Caco-2 (cell line): ENCODE measurements around the gene SLIT3. TPM values are rescaled to one million over a fixed set of nuclear protein-coding genes. Genes with fewer than 3 reads are reported as not detected.
A peak's percentile ranks its signal among the peaks of the same experiment; 100 is the strongest.
"Not testable (repeated sequence)": the region's sequence is repeated elsewhere in the genome, so short reads cannot be mapped to it uniquely, and the experiment has no call there.

Experiments used
- BruUV-seq: library from RNA; stranded (reverse); fragments of 400-500 nt; replicated peaks from 2 replicates; lab custom pipeline; 2021; lab: Mats Ljungman, UMichigan
- CTCF ChIA-PET: fragments of 300-600 bp; sonication (Branson Sonifier 250); formaldehyde crosslinking; loops from one replicate; lab custom pipeline; 2022; ENCODE audit warnings: antibody characterized with exemption; lab: Charles Lee
- POLR2A ChIA-PET: fragments of 300-600 bp; sonication (Branson Sonifier 250); formaldehyde crosslinking; loops from one replicate; lab custom pipeline; 2022; ENCODE audit warnings: antibody characterized with exemption; lab: Charles Lee
- DNase-seq, 2 experiments: peaks; one replicate each; pipeline versions ENCODE4 v3.0.0 to v3.0.0-alpha.2; 2020 to 2022
- H3K27me3 ChIP-seq: replicated peaks from 2 replicates; pipeline ENCODE4 v1.6.0; 2011; ENCODE audit warnings: low read length; ENCODE audit not compliant: control insufficient read depth, insufficient read depth
- H3K36me3 ChIP-seq: 2 replicates; pipeline ENCODE4 v1.5.1; 2011; ENCODE audit warnings: low read length; ENCODE audit not compliant: control insufficient read depth, insufficient read depth
- H3K4me1 ChIP-seq: fragments of 250-450 bp; sonication (Bioruptor Pico); 2 replicates; pipeline ENCODE4 v1.5.1; 2020; ENCODE audit warnings: mild to moderate bottlenecking
- H3K4me3 ChIP-seq: 2 replicates; pipeline ENCODE4 v1.5.1; 2011; ENCODE audit warnings: low read depth, mild to moderate bottlenecking, control low read depth, low read length
- H3K9me3 ChIP-seq: fragments of 250-450 bp; sonication (Bioruptor Pico); 2 replicates; pipeline ENCODE4 v1.5.1; 2020; ENCODE audit warnings: mild to moderate bottlenecking, moderate library complexity
- H3K27ac Mint-ChIP-seq: one replicate; pipeline ENCODE4 v1.8.0; 2022; ENCODE audit warnings: mixed read lengths; ENCODE audit not compliant: unreplicated experiment
- H3K27me3 Mint-ChIP-seq: one replicate; pipeline ENCODE4 v1.8.0; 2022; ENCODE audit warnings: mixed read lengths; ENCODE audit not compliant: insufficient read depth, unreplicated experiment
- H3K36me3 Mint-ChIP-seq: one replicate; pipeline ENCODE4 v1.8.0; 2022; ENCODE audit warnings: mild to moderate bottlenecking, mixed read lengths; ENCODE audit not compliant: insufficient read depth, unreplicated experiment
- H3K4me1 Mint-ChIP-seq: one replicate; pipeline ENCODE4 v1.8.0; 2022; ENCODE audit warnings: low read depth, mixed read lengths; ENCODE audit not compliant: unreplicated experiment
- H3K4me3 Mint-ChIP-seq: one replicate; pipeline ENCODE4 v1.8.0; 2022; ENCODE audit warnings: mild to moderate bottlenecking, moderate library complexity, mixed read lengths; ENCODE audit not compliant: unreplicated experiment
- H3K9me3 Mint-ChIP-seq: one replicate; pipeline ENCODE4 v1.8.0; 2022; ENCODE audit warnings: mixed read lengths; ENCODE audit not compliant: unreplicated experiment
- CTCF ChIP-seq, 2 experiments: fragments of 200-600 bp in 1 of 2; IDR thresholded peaks; 1 replicate in 1 of 2; 2 replicates in 1 of 2; pipeline versions ENCODE4 v1.5.1 to v1.8.0; 2011 to 2022; ENCODE audit warnings: antibody characterized with exemption in 1 of 2, control low read depth in 1 of 2, inconsistent platforms in 1 of 2, low read depth in 1 of 2, low read length in 1 of 2, mild to moderate bottlenecking in 1 of 2, moderate library complexity in 1 of 2; ENCODE audit not compliant: insufficient read depth in 1 of 2, severe bottlenecking in 1 of 2, unreplicated experiment in 1 of 2
- intact Hi-C: fragments of 100-400 bp; cut with micrococcal nuclease; formaldehyde crosslinking; loops from one replicate; pipeline ENCODE4 v1.10.0; 2022; ENCODE audit not compliant: unreplicated experiment
- total RNA-seq: library from RNA; stranded (reverse); gene quantifications from 2 replicates; pipeline ENCODE4 v1.2.3, GENCODE V29; 2022

The SLIT3 gene
- total RNA-seq, 1 experiment from 2014 or later, result 2.1 TPM

DNA sequence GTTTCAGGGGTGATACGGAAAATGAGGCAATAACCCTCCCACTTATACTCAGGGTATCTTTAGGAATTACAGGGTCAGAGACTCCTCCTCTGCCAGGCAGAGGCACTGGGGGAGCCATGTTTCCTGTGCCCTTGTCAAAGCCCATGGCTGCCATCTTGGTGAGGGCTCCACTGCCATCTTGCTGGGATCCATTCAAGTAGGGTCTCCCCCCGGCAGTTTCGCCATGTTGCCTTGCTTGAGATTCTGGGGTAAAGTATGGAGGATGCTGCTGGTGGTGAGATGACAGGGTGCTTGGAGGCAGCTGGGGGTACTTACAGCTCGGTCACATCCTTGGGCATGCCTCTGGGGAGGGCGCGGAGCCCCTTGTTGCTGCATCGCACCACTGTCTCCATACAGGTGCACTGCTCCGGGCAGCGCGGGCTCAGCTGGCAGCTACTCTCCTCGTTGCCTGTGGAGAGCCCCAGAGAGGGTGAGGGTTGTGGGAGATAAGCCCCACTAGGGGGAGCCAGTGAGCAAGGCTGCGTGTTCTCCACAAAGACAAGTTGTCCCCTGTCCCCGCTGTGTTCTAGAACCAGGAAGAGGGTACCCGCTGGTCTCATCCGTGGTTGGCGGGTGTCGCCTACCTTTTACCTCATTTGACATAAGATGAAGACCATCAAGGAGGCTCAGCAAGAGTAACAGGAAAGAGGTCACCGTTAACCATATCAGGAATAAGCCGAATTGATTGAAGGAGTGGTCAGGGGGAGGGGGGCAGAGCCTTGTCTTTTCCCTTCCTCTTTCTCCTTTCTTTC lies 552.8 kb downstream of the SLIT3 start:
- H3K27ac Mint-ChIP-seq, result no peak overlapping the region
- TF ChIP-seq CTCF (IDR thresholded peaks at IDR 0.05; ENCODE audit: insufficient read depth in 1 of 2, low read depth in 1 of 2, low read length in 1 of 2, severe bottlenecking in 1 of 2, unreplicated experiment in 1 of 2), result peak; percentile 51 to 81
- no peaks in the 10 kb centered on the region for H3K27me3 ChIP-seq
- H3K36me3 ChIP-seq, result no peaks in the 10 kb centered on the region
- ChIA-PET CTCF (interaction anchor here (0.6 kb wide), 3 partner anchors 10 to 145 kb away, joined by 3 read pairs; no protein-coding TSS in a partner anchor), POLR2A (no interaction called here)
- H3K4me1 Mint-ChIP-seq, result no peaks in the 10 kb centered on the region
- intact Hi-C loops, result no loop called here
- DNase-seq, result peak; percentile 49 to 54
- H3K9me3 ChIP-seq, result no peaks in the 10 kb centered on the region
- no peak overlapping the region for H3K4me3 Mint-ChIP-seq
- H3K36me3 Mint-ChIP-seq, result peaks cover 4% of the 10 kb centered on the region
- H3K4me3 ChIP-seq, result no peak overlapping the region
- BruUV-seq, result no TSS peak
- no peaks in the 10 kb centered on the region for H3K4me1 ChIP-seq
- no peaks in the 10 kb centered on the region for H3K9me3 Mint-ChIP-seq
- H3K27me3 Mint-ChIP-seq, result no peaks in the 10 kb centered on the region

GRCh38 chr5:168746893-168747640 lies 553.9 kb downstream of the SLIT3 start:
- intact Hi-C loops, result no loop called here
- H3K36me3 Mint-ChIP-seq, result peaks cover 4% of the 10 kb centered on the region
- POLR2A ChIA-PET, result no interaction called here
- CTCF ChIA-PET, result no interaction called here
- Histone ChIP-seq H3K27me3 (no peaks in the 10 kb centered on the region), H3K4me1 (no peaks in the 10 kb centered on the region), H3K36me3 (no peaks in the 10 kb centered on the region), H3K9me3 (no peaks in the 10 kb centered on the region), H3K4me3 (no peak overlapping the region)
- H3K4me3 Mint-ChIP-seq, result no peak overlapping the region
- H3K4me1 Mint-ChIP-seq, result no peaks in the 10 kb centered on the region
- no peak for TF ChIP-seq CTCF (IDR thresholded peaks at IDR 0.05; ENCODE audit: insufficient read depth in 1 of 2, low read depth in 1 of 2, low read length in 1 of 2, severe bottlenecking in 1 of 2, unreplicated experiment in 1 of 2)
- H3K27ac Mint-ChIP-seq, result peak overlapping the region; percentile 7
- no peak for DNase-seq
- no TSS peak for BruUV-seq
- no peaks in the 10 kb centered on the region for H3K27me3 Mint-ChIP-seq
- no peaks in the 10 kb centered on the region for H3K9me3 Mint-ChIP-seq

DNA sequence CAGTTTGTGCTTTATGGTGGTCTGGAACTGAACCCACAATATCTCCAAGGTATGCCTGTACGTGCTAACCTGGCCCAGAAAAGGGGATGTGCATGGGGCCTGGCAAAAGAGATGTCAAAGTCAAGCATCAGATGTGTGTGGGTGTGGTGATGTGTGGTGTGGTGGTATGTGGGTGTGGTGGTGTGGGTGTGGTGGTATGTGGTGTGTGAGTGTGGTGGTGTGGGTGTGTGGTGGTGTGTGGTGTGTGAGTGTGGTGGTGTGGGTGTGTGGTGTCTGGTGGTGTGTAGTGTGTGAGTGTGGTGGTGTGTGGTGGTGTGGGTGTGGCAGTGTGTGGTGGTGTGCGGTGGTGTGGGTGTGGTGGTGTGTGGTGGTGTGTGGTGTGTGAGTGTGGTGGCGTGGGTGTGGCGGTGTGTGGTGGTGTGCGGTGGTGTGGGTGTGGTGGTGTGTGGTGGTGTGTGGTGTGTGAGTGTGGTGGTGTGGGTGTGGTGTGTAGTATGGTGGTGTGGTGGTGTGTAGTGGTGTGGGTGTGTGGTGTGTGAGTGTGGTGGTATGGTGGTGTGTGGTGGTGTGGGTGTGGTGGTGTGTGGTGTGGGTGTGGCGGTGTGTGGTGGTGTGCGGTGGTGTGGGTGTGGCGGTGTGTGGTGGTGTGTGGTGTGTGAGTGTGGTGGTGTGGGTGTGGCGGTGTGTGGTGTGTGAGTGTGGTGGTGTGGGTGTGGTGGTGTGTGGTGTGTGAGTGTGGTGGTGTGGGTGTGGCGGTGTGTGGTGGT lies 554.6 kb downstream of the SLIT3 start:
- H3K36me3 Mint-ChIP-seq, H3K4me3 Mint-ChIP-seq, H3K36me3 ChIP-seq, intact Hi-C loops, H3K4me1 Mint-ChIP-seq, H3K4me3 ChIP-seq, H3K27me3 ChIP-seq, POLR2A ChIA-PET, H3K4me1 ChIP-seq, H3K27me3 Mint-ChIP-seq, CTCF ChIA-PET, H3K9me3 Mint-ChIP-seq, H3K9me3 ChIP-seq, DNase-seq, BruUV-seq, H3K27ac Mint-ChIP-seq: not testable (repeated sequence)
